A673 (cell line): ENCODE data around the gene LHX4. TPM values are rescaled to one million over a fixed set of nuclear protein-coding genes. Genes with fewer than 3 reads are reported as not detected.

Experiments used
- BruUV-seq: library from RNA; stranded (reverse); fragments of 400-500 nt; replicated peaks from 2 replicates; lab custom pipeline; 2021; lab: Mats Ljungman, UMichigan
- CTCF ChIA-PET: fragments of 300-600 bp; sonication (Branson Sonifier 250); formaldehyde crosslinking; loops from one replicate; lab custom pipeline; 2022; ENCODE audit warnings: antibody characterized with exemption; lab: Charles Lee
- POLR2A ChIA-PET: fragments of 300-600 bp; sonication (Branson Sonifier 250); formaldehyde crosslinking; loops from one replicate; lab custom pipeline; 2022; ENCODE audit warnings: antibody characterized with exemption; ENCODE audit not compliant: low non-redundant PET; lab: Charles Lee
- DNase-seq: peaks from one replicate; pipeline ENCODE4 v3.0.0-alpha.2; 2015; ENCODE audit warnings: low spot score
- H3K27ac ChIP-seq: fragments of 200-600 bp; sonication (generic); 2 replicates; pipeline ENCODE4 v1.5.1; 2016; ENCODE audit warnings: mixed run types, low read depth, mild to moderate bottlenecking, mixed read lengths, antibody characterized with exemption, low read length; ENCODE audit not compliant: poor library complexity, severe bottlenecking
- H3K27me3 ChIP-seq: fragments of 200-600 bp; sonication (generic); replicated peaks from 2 replicates; pipeline ENCODE4 v1.6.1; 2017; ENCODE audit warnings: mixed run types, low read depth, mild to moderate bottlenecking, mixed read lengths, antibody characterized with exemption, low read length; ENCODE audit not compliant: insufficient read depth, poor library complexity
- H3K36me3 ChIP-seq: fragments of 200-600 bp; sonication (generic); 2 replicates; pipeline ENCODE4 v1.6.1; 2016; ENCODE audit warnings: mixed run types, mild to moderate bottlenecking, mixed read lengths, antibody characterized with exemption, low read length; ENCODE audit not compliant: insufficient read depth, poor library complexity, severe bottlenecking
- H3K4me1 ChIP-seq: fragments of 200-600 bp; sonication (generic); 2 replicates; pipeline ENCODE4 v1.6.1; 2017; ENCODE audit warnings: mixed run types, mild to moderate bottlenecking, mixed read lengths, antibody characterized with exemption, low read length; ENCODE audit not compliant: insufficient read depth, poor library complexity, severe bottlenecking
- H3K4me3 ChIP-seq: fragments of 200-600 bp; sonication (generic); 2 replicates; pipeline ENCODE4 v1.5.1; 2016; ENCODE audit warnings: low read depth, mixed run types, mild to moderate bottlenecking, mixed read lengths, low read length; ENCODE audit not compliant: poor library complexity, severe bottlenecking
- H3K9me3 ChIP-seq: fragments of 200-600 bp; sonication (generic); 2 replicates; pipeline ENCODE4 v1.6.1; 2016; ENCODE audit warnings: mixed run types, low read depth, mild to moderate bottlenecking, mixed read lengths, antibody characterized with exemption, low read length; ENCODE audit not compliant: poor library complexity, severe bottlenecking
- CTCF ChIP-seq: fragments of 300-800, 200-600 bp; sonication (generic); conservative IDR thresholded peaks from 2 replicates; pipeline ENCODE4 v1.5.1; 2017; ENCODE audit warnings: low read depth, mild to moderate bottlenecking, antibody characterized with exemption, low read length, moderate library complexity, mixed read lengths
- EZH2 ChIP-seq: fragments of 200-600 bp; sonication (generic); IDR thresholded peaks from 2 replicates; pipeline ENCODE4 v1.6.1; 2017; ENCODE audit warnings: borderline replicate concordance, low read depth, mild to moderate bottlenecking, mixed read lengths, antibody characterized with exemption, low read length; ENCODE audit not compliant: poor library complexity, severe bottlenecking
- intact Hi-C: fragments of 100-400 bp; cut with micrococcal nuclease; formaldehyde crosslinking; loops from one replicate; pipeline ENCODE4 v1.10.0; 2022; ENCODE audit not compliant: unreplicated experiment
- total RNA-seq: library from RNA; stranded (reverse); gene quantifications from 2 replicates; pipeline ENCODE4 v1.2.3, GENCODE V29; 2021

The LHX4 gene
- total RNA-seq, 1 experiment from 2014 or later, result not detected

- DNase-seq, result no peak
- no peak overlapping the region for H3K4me3 ChIP-seq
- TF ChIP-seq EZH2, result no peak
- no peak for TF ChIP-seq CTCF
- H3K27ac ChIP-seq, result no peak overlapping the region
- no peaks in the 10 kb centered on the region for H3K4me1 ChIP-seq
- CTCF ChIA-PET, result no interaction called here
- H3K36me3 ChIP-seq, result no peaks in the 10 kb centered on the region
- no peaks in the 10 kb centered on the region for H3K9me3 ChIP-seq
- H3K27me3 ChIP-seq, result no peaks in the 10 kb centered on the region
- intact Hi-C loops, result no loop called here
- POLR2A ChIA-PET, result no interaction called here
- BruUV-seq, result no TSS peak
These were observed 44.2 kb downstream of the LHX4 start for GRCh38 chr1:180274221-180274620.

GRCh38 chr1:180275726-180276125, 45.7 kb downstream of the LHX4 start:
- H3K4me1 ChIP-seq, result no peaks in the 10 kb centered on the region
- TF ChIP-seq EZH2, result no peak
- TF ChIP-seq CTCF, result no peak
- no peaks in the 10 kb centered on the region for H3K27me3 ChIP-seq
- no peak for DNase-seq
- ChIA-PET POLR2A (no interaction called here), CTCF (no interaction called here)
- H3K4me3 ChIP-seq, result no peak overlapping the region
- no peaks in the 10 kb centered on the region for H3K36me3 ChIP-seq
- no TSS peak for BruUV-seq
- H3K27ac ChIP-seq, result no peak overlapping the region
- H3K9me3 ChIP-seq, result no peaks in the 10 kb centered on the region
- intact Hi-C loops, result no loop called here

GRCh38 chr1:180277476-180278193, 47.6 kb downstream of the LHX4 start:
- no peaks in the 10 kb centered on the region for H3K27me3 ChIP-seq
- H3K4me1 ChIP-seq, result peaks cover 3% of the 10 kb centered on the region
- DNase-seq, result no peak
- CTCF ChIA-PET, result no interaction called here
- no peaks in the 10 kb centered on the region for H3K36me3 ChIP-seq
- POLR2A ChIA-PET, result no interaction called here
- no peak overlapping the region for H3K27ac ChIP-seq
- BruUV-seq, result no TSS peak
- H3K4me3 ChIP-seq, result no peak overlapping the region
- H3K9me3 ChIP-seq, result no peaks in the 10 kb centered on the region
- intact Hi-C loops, result no loop called here
- TF ChIP-seq EZH2 (no peak), CTCF (no peak)
